Aorta (tissue), 5 donors: ENCODE data around the gene SIVA1. TPM values are rescaled to one million over a fixed set of nuclear protein-coding genes. Genes with fewer than 3 reads are reported as not detected.

Experiments
- ATAC-seq: fragments of 200-7000 bp; cut with Tn5 transposase; one replicate; pipeline ENCODE4 v1.9.1; 2022; ENCODE audit warnings: moderate library complexity; ENCODE audit not compliant: low FRiP score
- DNase-seq, 2 donors: peaks; one replicate each; pipeline ENCODE4 v3.0.0-alpha.2; 2020
- H3K27ac ChIP-seq, 2 donors: one replicate each; pipeline ENCODE4 v1.5.1; 2013; ENCODE audit warnings: low read length in 2 of 2, mild to moderate bottlenecking in 2 of 2, moderate library complexity in 2 of 2, control low read depth in 1 of 2, inconsistent platforms in 1 of 2, low read depth in 1 of 2
- H3K27me3 ChIP-seq, 2 donors: one replicate each; pipeline ENCODE4 v1.6.1; 2013; ENCODE audit warnings: control low read depth in 1 of 2, low read length in 1 of 2, mild to moderate bottlenecking in 1 of 2, moderate library complexity in 1 of 2; ENCODE audit not compliant: insufficient read depth in 2 of 2, control insufficient read depth in 1 of 2
- H3K36me3 ChIP-seq, 2 donors: one replicate each; pipeline ENCODE4 v1.6.1; 2013; ENCODE audit warnings: control low read depth in 1 of 2, low read length in 1 of 2, mild to moderate bottlenecking in 1 of 2; ENCODE audit not compliant: insufficient read depth in 2 of 2, control insufficient read depth in 1 of 2
- H3K4me1 ChIP-seq, 2 donors: one replicate each; pipeline ENCODE4 v1.6.1; 2013; ENCODE audit warnings: low read length in 2 of 2, control low read depth in 1 of 2, mild to moderate bottlenecking in 1 of 2, moderate library complexity in 1 of 2; ENCODE audit not compliant: insufficient read depth in 2 of 2, control insufficient read depth in 1 of 2
- H3K4me3 ChIP-seq, 2 donors: one replicate each; pipeline ENCODE4 v1.5.1; 2013; ENCODE audit warnings: low read length in 2 of 2, control low read depth in 1 of 2, mild to moderate bottlenecking in 1 of 2
- H3K9me3 ChIP-seq: one replicate; pipeline ENCODE4 v1.6.1; 2013; ENCODE audit warnings: mild to moderate bottlenecking, low read length; ENCODE audit not compliant: control insufficient read depth
- WGBS, 2 donors: extraction: QIAGEN DNeasy Blood & Tissue Kit; methylation state at CpG; one replicate each; pipeline ENCODE4 v1.1.7; 2013; 5-methylcytosine and 5-hydroxymethylcytosine counted together
- intact Hi-C, 2 donors: fragments of 100-400 bp; cut with DNase I; formaldehyde crosslinking; loops; one replicate each; pipeline versions ENCODE4 v1.14.2 to v1.15.0; 2022
- polyA plus RNA-seq, 2 donors: library from polyadenylated mRNA; stranded (reverse); fragments of 200-250 nt; gene quantifications; one replicate each; pipeline ENCODE4 v1.2.3, GENCODE V29; 2013
- total RNA-seq, 2 donors: library from RNA; stranded (reverse); fragmentation: NEBNext Ultra II Directional; extraction: Animal tissue kit (Norgen Biotek cat#: 25700); gene quantifications; one replicate each; pipeline ENCODE4 v1.2.1, GENCODE V29; 2021
- donor health status: healthy with polysubstance abuse.
- donor health status: Bipolar disorder and iron deficiency.
- donor health status: DM: no; HTN: no; CAD: no.
- donor health status: DM: no; HTN: no; CAD: no.
- donor health status: DM: yes; HTN: yes; CAD: no.

Gene SIVA1
- total and polyA plus RNA-seq, 4 donors: 74.3 to 241 (median 151) TPM

DNA sequence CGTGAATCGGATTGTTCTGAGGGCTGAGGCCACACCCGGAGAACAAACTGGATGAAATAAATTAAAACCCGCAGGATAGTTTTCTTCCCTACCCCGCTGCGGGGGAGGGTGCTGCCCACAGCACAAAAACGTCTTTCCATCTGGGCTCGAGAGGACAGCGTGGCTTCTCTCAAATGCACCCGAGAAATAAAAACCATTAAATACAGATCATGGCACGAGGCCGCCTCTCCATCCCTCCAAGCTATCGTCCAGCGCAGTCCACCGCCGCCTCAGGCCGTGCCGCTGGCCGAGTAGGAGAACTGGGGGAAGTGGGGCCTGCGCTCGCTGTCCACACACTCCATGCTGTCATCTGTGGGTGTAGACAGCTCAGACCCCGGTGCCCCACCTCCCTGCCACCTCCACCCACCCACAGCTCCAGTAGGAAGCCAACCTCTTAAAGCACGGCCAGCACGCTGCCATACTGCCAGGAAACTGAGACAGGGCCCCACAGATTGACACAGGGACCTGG is 17.2 kb downstream of the SIVA1 start:
- H3K36me3 ChIP-seq: no peaks in the 10 kb centered on the region
- no peak overlapping the region for H3K4me3 ChIP-seq
- 77% methylated on average over 24 of the region's 24 CpGs for WGBS, 2 donors
- DNase-seq (no peak), ATAC-seq (no peak)
- H3K9me3 ChIP-seq: no peaks in the 10 kb centered on the region
- H3K4me1 ChIP-seq: no peaks in the 10 kb centered on the region
- no peaks in the 10 kb centered on the region for H3K27me3 ChIP-seq
- no peak overlapping the region for H3K27ac ChIP-seq
- intact Hi-C loops: loop anchor here in 1 of 2 donors (2.0 kb wide), 1 partner anchor 55 kb away; no protein-coding TSS in a partner anchor

GRCh38 chr14:104770851-104771272 is 17.9 kb downstream of the SIVA1 start:
- no peaks in the 10 kb centered on the region for H3K4me1 ChIP-seq
- H3K4me3 ChIP-seq: no peak overlapping the region
- H3K9me3 ChIP-seq: no peaks in the 10 kb centered on the region
- WGBS, 2 donors: 80 to 86% methylated on average over 5 of the region's 5 CpGs
- H3K27me3 ChIP-seq: no peaks in the 10 kb centered on the region
- ATAC-seq (no peak), DNase-seq (no peak)
- intact Hi-C loops: loop anchor here in 1 of 2 donors (2.0 kb wide), 1 partner anchor 54 kb away; no protein-coding TSS in a partner anchor
- H3K36me3 ChIP-seq: no peaks in the 10 kb centered on the region
- H3K27ac ChIP-seq: no peak overlapping the region

DNA sequence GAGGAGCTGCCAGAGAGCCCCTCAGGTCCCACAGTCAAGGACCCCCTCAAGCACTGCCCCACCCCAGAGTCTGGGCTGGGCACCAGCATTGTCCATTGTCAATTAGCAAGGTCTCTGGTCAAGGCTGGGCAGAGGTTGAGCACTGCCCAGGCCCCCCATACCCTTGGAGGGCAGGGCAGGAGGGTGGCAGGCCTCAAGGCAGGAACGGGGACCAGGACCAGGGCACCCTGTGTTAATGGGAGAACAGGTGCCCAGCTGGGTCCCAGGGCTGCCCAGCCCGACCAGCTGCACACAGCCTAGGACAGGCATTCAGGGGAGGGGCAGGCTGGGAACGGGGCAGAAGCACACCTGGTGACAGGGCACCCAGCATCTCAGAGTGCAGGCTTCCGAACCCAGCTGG is 18.4 kb downstream of the SIVA1 start:
- ATAC-seq (no peak), DNase-seq (no peak)
- H3K4me1 ChIP-seq: no peaks in the 10 kb centered on the region
- H3K4me3 ChIP-seq: no peak overlapping the region
- no peaks in the 10 kb centered on the region for H3K36me3 ChIP-seq
- no peak overlapping the region for H3K27ac ChIP-seq
- intact Hi-C loops: loop anchor here in 1 of 2 donors (2.0 kb wide), 1 partner anchor 53 kb away; no protein-coding TSS in a partner anchor
- no peaks in the 10 kb centered on the region for H3K9me3 ChIP-seq
- H3K27me3 ChIP-seq: no peaks in the 10 kb centered on the region
- 98 to 100% methylated on average over 4 of the region's 4 CpGs for WGBS, 2 donors

GRCh38 chr14:104771918-104772706 is 19.2 kb downstream of the SIVA1 start:
- DNase-seq: no peak
- intact Hi-C loops: loop anchor here in 1 of 2 donors (2.0 kb wide), 1 partner anchor 53 kb away; no protein-coding TSS in a partner anchor
- no peaks in the 10 kb centered on the region for H3K36me3 ChIP-seq

GRCh38 chr14:104772707-104773504 is 20.0 kb downstream of the SIVA1 start:
- Histone ChIP-seq H3K9me3 (no peaks in the 10 kb centered on the region), H3K27me3 (no peaks in the 10 kb centered on the region), H3K27ac (no peak overlapping the region), H3K4me3 (no peak overlapping the region), H3K4me1 (no peaks in the 10 kb centered on the region), H3K36me3 (no peaks in the 10 kb centered on the region)
- intact Hi-C loops: no loop called here
- ATAC-seq (no peak), DNase-seq (no peak)
- 92 to 93% methylated on average over 38 of the region's 38 CpGs for WGBS, 2 donors

More at GRCh38 chr14:104771918-104772706, 19.2 kb downstream of the SIVA1 start:
- ATAC-seq: no peak
- no peak overlapping the region for H3K27ac ChIP-seq
- no peaks in the 10 kb centered on the region for H3K27me3 ChIP-seq
- H3K4me1 ChIP-seq: no peaks in the 10 kb centered on the region
- no peaks in the 10 kb centered on the region for H3K9me3 ChIP-seq
- 92 to 93% methylated on average over 33 to 34 of the region's 34 CpGs for WGBS, 2 donors
- no peak overlapping the region for H3K4me3 ChIP-seq

GRCh38 chr14:104773505-104774452 is 20.8 kb downstream of the SIVA1 start:
- Histone ChIP-seq H3K27ac (no peak overlapping the region), H3K4me3 (no peak overlapping the region), H3K27me3 (no peaks in the 10 kb centered on the region), H3K4me1 (no peaks in the 10 kb centered on the region), H3K9me3 (no peaks in the 10 kb centered on the region), H3K36me3 (no peaks in the 10 kb centered on the region)
- WGBS, 2 donors: 86 to 87% methylated on average over 45 to 46 of the region's 46 CpGs
- ATAC-seq (no peak), DNase-seq (no peak)
- intact Hi-C loops: no loop called here

- H3K27me3 ChIP-seq: no peaks in the 10 kb centered on the region
- ATAC-seq: no peak
- intact Hi-C loops: no loop called here
- DNase-seq: no peak
- H3K27ac ChIP-seq: no peak overlapping the region
- no peaks in the 10 kb centered on the region for H3K36me3 ChIP-seq
- H3K4me1 ChIP-seq: no peaks in the 10 kb centered on the region
- 85 to 86% methylated on average over 20 of the region's 20 CpGs for WGBS, 2 donors
- H3K9me3 ChIP-seq: no peaks in the 10 kb centered on the region
- no peak overlapping the region for H3K4me3 ChIP-seq
Observed at GRCh38 chr14:104774453-104775072, 21.6 kb downstream of the SIVA1 start.
